Mucosa of stomach (tissue), 1 donor: ENCODE measurements around the gene ATP5F1D.

Experiments
- H3K27me3 ChIP-seq: one replicate; pipeline ENCODE4 v1.7.0; 2013; ENCODE audit warnings: mild to moderate bottlenecking, low read length; ENCODE audit not compliant: control insufficient read depth, insufficient read depth
- H3K36me3 ChIP-seq: one replicate; pipeline ENCODE4 v1.7.0; 2013; ENCODE audit warnings: low read length; ENCODE audit not compliant: control insufficient read depth, insufficient read depth
- H3K4me1 ChIP-seq: one replicate; pipeline ENCODE4 v1.7.0; 2013; ENCODE audit warnings: mild to moderate bottlenecking, low read length; ENCODE audit not compliant: control insufficient read depth, insufficient read depth
- H3K4me3 ChIP-seq: one replicate; pipeline ENCODE4 v1.7.0; 2013; ENCODE audit warnings: low read length
- H3K9ac ChIP-seq: one replicate; pipeline ENCODE4 v1.7.0; 2013; ENCODE audit warnings: mild to moderate bottlenecking, low read length, moderate library complexity
- H3K9me3 ChIP-seq: one replicate; pipeline ENCODE4 v1.7.0; 2013; ENCODE audit warnings: mild to moderate bottlenecking, low read length, moderate library complexity; ENCODE audit not compliant: control insufficient read depth
- donor health status: Pancreatic carcinoma.

Gene ATP5F1D

DNA sequence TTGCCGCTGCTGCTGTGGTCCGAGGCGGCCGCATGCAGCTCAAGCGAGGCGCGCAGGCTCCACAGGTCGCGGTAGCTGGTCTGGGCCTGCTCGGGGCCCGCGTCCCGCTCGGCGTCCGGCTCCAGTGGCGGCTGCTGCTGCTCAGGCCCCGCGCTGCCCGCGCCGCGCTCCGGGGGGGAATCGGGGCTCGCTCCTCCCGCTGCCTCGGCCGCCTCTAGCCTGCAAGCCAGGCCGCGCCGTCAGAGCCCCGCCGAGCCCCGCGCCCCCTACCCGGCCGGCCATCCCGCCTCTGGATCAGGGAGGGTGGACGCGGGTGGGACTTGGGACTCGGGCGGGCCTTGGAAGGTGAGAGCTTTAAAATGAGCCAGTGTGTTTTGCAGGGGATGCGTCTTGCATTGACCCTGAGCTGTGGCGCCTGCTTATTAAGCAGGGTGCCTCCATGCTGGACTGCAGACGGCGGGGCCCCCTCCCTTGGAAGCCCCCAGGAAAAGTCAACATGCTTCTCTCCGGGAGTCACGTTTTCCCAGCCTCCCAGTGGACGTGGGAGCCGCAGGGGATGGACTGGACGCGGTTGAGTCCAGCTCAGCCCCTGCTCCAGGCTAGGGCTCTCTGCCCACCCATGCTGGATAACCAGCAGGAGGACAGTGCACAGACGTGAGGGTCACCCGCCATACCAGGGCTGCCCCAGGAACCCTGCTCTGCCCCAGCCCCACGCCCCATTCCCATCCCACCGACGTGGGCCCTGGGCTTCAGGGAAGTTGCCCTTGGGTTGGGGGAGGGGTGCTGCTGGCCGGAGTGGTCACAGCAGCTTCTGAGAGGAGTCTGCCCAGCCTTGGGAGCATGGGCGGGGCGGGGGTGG, 11.4 kb upstream of the ATP5F1D start:
- Histone ChIP-seq H3K9me3 (no peaks in the 10 kb centered on the region), H3K4me3 (no peak overlapping the region), H3K9ac (no peak overlapping the region), H3K27me3 (peaks cover 5% of the 10 kb centered on the region), H3K36me3 (no peaks in the 10 kb centered on the region), H3K4me1 (peaks cover 31% of the 10 kb centered on the region)

DNA sequence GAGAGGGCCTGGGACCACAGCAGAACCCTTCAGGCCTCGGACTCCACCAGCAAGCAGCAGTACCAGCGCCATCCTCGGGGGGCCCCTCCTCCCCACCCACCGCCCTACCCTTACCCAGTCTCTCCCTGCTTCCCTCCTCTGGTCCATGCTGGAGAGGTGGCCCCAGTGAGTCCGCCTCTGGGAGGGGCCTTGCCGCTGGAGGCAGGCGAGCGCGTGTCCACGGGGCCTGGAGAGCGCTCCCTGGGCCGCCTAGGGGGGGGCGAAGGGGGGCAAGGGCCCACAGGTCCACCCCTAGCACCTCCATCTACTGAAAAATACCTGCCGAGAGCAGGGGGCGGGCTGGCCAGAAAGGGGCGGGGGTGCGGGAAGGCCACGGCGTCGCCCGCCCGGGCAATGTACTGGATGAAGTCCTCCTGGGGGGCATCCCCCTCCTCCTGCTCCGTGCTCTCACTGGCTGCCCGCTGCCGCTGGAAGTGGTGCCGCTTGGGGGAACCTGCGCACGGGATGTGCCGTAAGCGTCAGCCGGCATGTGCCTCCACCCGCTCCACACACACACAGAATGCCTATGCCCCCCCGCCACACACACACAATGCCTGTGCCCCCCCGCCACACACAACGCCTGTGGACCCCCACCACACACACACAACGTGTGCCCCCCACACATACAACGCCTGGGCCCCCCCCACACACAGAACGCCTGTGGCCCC, 10.6 kb upstream of the ATP5F1D start:
- no peak overlapping the region for H3K9ac ChIP-seq
- H3K4me3 ChIP-seq: no peak overlapping the region
- no peaks in the 10 kb centered on the region for H3K9me3 ChIP-seq
- H3K4me1 ChIP-seq: peaks cover 31% of the 10 kb centered on the region
- peaks cover 10% of the 10 kb centered on the region for H3K27me3 ChIP-seq
- H3K36me3 ChIP-seq: no peaks in the 10 kb centered on the region

DNA sequence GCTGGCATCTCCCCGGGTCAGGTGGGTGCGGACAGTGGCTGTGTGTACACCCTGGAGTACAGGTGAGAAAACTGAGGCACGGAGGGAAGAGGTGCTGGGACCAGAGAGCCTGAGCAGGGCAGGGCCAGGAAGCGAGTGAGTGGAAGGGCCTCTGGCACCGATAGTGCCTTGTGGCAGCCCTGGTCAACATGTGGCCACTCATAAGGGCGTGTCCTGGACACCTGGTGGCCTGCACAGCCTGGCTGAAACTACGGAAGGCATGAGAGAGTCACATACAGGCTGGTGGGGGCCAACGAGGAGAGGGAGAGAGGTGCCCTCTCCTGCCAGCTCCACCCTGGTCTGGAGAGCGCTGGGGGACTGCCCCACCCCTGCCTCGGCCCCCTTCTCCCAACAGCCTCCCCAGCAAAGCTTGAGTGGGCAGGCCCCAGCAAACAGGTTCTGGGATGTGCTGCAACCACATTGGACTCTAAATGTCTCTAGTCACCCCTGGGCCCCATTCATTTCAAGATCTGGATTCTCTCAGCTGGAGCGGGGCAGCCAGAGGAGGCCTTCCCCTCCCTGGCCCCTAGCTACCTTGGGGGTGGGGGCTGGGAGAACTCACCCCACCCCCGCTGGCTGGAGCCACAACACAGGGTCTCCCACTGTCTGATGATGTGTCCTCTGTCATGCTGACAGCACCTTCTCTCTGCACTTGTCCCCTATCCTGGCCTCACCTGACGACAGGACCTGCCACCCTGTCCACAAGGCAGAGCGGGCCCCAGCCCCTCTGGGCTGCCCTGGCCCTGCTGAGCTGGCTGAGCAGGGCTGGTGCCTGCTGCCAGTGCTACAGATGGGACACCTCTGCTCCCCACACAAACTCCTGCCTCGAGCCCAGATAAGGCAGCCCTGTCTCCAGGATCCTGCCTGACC, 9.6 kb upstream of the ATP5F1D start:
- Histone ChIP-seq H3K9ac (peak overlapping the region; percentile 12), H3K36me3 (no peaks in the 10 kb centered on the region), H3K27me3 (peaks cover 17% of the 10 kb centered on the region), H3K4me1 (peaks cover 31% of the 10 kb centered on the region), H3K9me3 (no peaks in the 10 kb centered on the region), H3K4me3 (no peak overlapping the region)

DNA sequence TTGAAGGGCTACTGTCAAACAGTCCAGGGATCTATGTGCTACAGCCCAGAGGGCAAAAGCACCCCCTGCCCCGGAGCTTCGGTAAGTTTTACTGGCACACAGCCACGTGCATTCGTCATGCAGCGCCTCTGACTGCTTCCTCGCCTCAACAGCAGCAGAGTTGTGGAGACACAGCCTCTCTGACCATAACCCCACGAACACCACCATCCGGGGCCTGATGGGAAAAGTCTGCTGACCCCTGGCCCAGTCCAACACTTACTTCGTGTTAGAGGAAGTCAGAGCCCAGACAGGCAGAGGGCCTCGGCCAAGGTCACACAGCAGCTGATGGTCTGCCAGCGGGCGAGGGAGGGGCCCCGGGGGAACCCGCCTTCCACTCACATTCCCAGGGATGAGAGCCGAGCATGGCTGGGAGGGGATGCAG, 8.9 kb upstream of the ATP5F1D start:
- Histone ChIP-seq H3K4me3 (no peak overlapping the region), H3K9ac (no peak overlapping the region), H3K4me1 (peaks cover 31% of the 10 kb centered on the region), H3K36me3 (no peaks in the 10 kb centered on the region), H3K9me3 (no peaks in the 10 kb centered on the region), H3K27me3 (peaks cover 23% of the 10 kb centered on the region)

DNA sequence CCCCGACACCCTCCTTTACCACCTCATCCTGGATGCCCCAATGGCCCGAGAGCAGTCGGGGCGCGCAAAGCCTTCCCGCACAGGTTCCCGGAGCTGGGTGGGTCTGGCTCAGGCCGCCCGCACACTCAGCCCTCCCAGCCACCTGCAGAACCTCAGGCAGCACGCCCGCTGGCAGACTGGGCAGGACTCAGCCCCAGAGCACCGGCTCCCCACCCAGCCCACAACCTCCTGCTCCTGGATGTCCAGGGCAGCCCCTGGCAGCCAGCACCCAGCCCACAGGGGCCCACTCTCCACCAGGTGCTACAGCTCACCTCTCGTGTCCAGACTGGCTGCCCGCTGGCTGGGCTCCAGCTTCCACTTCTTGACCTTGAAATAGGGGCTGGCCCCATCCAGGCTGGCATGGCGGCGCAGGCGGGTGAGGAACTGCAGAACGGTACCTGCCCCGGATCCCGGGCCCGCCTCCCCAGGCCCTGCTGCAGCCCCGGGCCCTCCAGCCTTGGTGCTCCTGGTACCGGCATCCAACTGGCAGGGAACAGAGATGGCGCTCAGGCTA, 8.4 kb upstream of the ATP5F1D start:
- Histone ChIP-seq H3K4me3 (no peak overlapping the region), H3K4me1 (peaks cover 30% of the 10 kb centered on the region), H3K9me3 (no peaks in the 10 kb centered on the region), H3K27me3 (peaks cover 24% of the 10 kb centered on the region), H3K9ac (no peak overlapping the region), H3K36me3 (no peaks in the 10 kb centered on the region)

DNA sequence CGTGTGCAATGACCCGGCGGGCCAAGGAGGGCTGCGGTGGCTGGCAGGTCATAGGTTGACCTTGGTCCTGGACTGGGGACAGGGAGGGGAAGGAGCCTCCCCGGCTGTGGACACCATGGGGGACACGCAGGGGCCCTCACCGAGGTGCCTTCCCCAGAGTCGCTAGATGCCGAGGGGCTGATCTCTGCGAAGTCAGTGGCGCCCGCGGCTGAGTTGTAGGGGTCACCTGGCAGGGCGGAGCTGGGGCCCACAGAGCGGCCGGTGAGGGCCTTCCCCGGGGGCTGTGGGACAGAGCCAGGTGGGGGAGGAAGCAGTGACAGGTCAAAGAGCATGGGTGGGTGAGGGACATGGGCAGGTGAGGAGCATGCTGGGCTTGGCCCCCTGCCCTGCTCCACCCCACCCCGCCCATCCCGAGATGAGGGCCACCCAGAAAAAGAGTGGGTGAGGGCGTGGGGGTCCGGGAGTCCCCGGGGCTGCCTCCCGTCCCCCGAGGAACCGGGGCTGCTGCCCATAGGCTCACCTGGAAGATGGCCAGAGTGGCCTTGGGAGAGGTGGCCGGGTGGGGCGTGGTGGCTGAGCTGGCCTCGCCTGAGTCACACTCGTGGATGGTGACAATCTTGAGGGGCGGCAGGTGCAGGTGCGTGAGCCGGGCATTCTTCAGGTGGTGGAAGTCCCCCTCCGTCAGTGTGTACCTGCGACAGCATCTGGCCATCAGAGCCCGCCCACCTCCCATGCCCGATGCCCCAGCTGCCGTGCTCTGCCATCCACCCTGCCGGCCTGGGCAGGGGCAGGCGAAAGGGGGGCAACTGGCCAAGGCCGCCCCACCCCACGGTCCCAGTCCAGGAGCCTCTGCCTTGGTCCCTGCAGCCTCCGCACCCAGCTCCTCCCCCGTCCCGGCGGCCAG, 7.2 kb upstream of the ATP5F1D start:
- Histone ChIP-seq H3K36me3 (no peaks in the 10 kb centered on the region), H3K4me1 (peaks cover 35% of the 10 kb centered on the region), H3K27me3 (peaks cover 33% of the 10 kb centered on the region), H3K9ac (no peak overlapping the region), H3K9me3 (no peaks in the 10 kb centered on the region), H3K4me3 (no peak overlapping the region)

DNA sequence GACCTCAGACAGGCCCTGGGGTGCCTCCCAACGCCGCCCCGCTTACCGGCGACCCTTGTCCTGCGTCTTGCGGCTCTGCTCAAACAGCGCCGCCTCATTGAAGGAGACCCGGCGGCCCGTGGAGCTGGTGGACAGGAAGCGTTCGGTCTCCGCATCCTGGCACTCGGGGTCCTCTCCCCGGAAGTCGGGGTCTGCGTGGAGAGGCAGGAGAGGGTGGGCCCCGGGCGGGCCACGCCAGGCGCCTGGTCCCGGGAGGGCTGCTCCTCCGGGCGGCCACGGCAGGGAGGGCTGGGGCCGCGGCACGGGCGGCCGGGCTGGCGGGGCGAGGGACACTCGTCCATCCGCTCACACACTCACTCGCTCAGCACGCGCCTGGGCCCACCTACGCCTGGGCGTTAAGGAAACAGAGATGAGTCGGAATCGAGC, 6.6 kb upstream of the ATP5F1D start:
- Histone ChIP-seq H3K4me1 (peaks cover 37% of the 10 kb centered on the region), H3K9me3 (no peaks in the 10 kb centered on the region), H3K4me3 (no peak overlapping the region), H3K9ac (no peak overlapping the region), H3K27me3 (peaks cover 33% of the 10 kb centered on the region), H3K36me3 (no peaks in the 10 kb centered on the region)

DNA sequence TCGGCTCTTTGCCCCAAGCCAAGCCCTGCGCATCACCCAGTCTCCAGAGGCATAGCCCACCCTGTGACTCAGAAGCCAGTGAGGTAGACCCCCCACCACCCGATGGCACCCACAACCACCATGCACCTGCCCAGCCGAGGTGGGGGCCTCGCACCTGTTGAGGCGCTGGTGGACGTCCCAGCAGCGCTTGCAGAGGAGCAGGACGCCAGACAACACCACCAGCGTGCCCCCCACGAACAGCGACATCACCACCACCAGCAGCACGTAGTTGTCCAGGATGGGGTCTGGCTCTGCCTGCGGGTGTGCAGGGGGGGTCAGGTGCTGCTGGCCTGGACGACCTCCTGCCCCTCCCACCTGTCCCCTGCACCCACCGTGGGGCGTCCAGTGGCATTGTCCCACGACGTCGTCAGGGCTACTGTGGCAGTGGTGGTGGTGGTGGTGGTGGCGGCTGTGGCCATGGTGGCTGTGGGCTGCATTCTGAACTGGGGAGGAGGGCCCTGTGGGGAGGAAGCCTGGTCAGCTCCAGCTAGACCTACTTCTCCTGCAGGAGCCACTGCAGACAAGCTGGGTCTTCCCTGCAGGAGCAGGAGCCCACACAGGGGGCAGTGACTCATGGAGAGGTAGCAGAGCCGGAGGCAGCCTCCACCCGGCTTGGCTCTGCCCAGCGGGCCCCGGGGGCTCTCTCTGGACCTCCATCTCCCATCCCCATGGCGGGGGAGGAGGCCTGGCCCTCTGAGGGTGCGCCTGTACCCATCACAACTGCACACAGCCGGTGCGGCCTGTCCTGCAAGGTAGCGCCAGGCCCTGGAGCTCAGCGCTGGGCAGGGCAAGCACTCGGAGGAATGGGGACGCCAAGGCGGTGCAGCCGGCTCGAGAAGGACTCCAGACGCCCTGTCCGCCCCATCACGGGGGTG, 5.7 kb upstream of the ATP5F1D start:
- Histone ChIP-seq H3K9ac (no peak overlapping the region), H3K9me3 (no peaks in the 10 kb centered on the region), H3K4me1 (peaks cover 42% of the 10 kb centered on the region), H3K4me3 (no peak overlapping the region), H3K27me3 (peaks cover 33% of the 10 kb centered on the region), H3K36me3 (no peaks in the 10 kb centered on the region)

DNA sequence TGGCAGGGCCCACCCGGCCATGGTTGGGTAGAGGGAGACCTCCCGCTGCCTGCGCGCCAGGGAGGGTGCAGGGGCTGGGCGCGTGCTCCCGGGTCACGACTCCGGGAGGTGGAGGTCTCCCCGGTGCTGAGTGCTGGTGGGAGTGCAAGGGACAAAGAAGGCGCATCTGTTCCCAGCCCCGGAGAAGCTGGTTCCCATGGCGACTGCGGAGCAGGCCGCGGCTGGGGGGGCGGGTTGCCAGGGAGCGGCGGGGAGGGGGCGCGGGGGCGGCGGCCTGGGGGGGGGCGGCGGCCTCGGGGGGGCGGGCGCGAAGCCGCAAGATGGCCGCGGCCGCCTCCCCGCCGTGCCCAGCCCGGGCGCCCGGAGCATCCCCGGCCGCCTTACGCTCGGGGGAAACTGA, 5.0 kb upstream of the ATP5F1D start:
- no peaks in the 10 kb centered on the region for H3K9me3 ChIP-seq
- peaks cover 45% of the 10 kb centered on the region for H3K4me1 ChIP-seq
- H3K36me3 ChIP-seq: no peaks in the 10 kb centered on the region
- H3K9ac ChIP-seq: no peak overlapping the region
- no peak overlapping the region for H3K4me3 ChIP-seq
- H3K27me3 ChIP-seq: peaks cover 33% of the 10 kb centered on the region

DNA sequence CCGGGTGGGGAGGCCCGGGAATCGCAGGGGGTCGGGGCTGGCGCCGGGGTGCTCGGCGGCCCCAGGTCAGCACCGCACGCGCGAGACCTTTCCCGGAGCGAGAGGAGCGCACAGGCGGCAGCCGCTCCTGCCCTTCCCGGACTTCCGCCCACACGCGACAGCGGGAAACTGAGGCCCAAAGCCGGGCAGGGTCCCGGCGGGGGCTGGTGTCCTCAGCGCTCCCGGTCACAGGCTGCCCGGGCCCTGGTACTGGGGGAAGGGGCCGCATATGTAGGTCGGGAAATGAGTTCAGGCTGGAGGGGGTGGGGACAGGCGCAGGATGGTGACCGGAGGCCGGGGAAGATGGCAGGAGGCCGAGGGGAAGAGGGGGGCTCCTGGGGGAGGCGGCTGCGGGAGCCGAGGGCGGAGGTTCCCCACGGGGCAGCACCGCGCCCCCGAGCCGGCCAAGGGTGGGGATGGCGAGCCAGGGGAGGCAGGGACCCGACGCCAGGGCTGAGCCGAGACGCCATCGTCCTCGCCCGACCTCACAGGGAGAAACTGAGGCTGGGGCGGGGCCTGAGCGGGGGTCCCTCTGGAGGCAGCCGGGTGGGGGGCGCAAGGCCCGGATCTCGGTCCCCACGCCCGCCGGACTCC, 4.4 kb upstream of the ATP5F1D start:
- H3K9ac ChIP-seq: peak overlapping the region; percentile 8
- H3K4me3 ChIP-seq: no peak overlapping the region
- no peaks in the 10 kb centered on the region for H3K36me3 ChIP-seq
- H3K4me1 ChIP-seq: peaks cover 42% of the 10 kb centered on the region
- no peaks in the 10 kb centered on the region for H3K9me3 ChIP-seq
- peaks cover 33% of the 10 kb centered on the region for H3K27me3 ChIP-seq
